ENCODE results near the gene STIP1. TPM values are rescaled to one million over a fixed set of nuclear protein-coding genes. Genes with fewer than 3 reads are reported as not detected.
A peak's percentile ranks its signal among the peaks of the same experiment; 100 is the strongest.

The STIP1 gene
- total RNA-seq, 1 donor from 2014 or later, result 91.3 TPM

DNA sequence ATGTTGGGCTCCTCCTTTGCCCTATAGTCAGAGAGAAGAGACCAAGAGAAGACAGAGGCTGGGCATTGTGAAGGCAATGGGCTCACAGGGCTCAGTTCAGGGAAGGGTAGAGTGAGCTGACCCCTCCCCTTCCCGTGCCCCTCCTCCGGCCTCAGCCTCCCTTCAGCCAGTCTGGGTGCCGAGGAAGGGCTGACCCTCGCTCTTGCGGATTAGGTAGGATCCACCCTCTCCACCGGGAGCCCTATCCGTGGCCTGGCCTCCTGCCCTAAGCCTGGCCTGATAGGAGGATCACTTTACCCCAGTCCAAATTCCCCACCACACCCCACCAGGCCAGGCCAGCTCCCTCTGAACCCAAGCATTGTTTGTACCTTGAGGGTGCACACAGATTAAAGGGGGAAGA is 62.6 kb downstream of the STIP1 start:
- H3K27ac ChIP-seq, result no peak overlapping the region
- H3K9me3 ChIP-seq, result no peaks in the 10 kb centered on the region
- intact Hi-C loops (cut with DNase I), result no loop called here
- H3K4me1 ChIP-seq, result peaks cover 50% of the 10 kb centered on the region
- no peak for DNase-seq (ENCODE audit: extremely low spot score in 2 of 2)
- H3K4me3 ChIP-seq, result no peak overlapping the region
- H3K36me3 ChIP-seq, result peaks cover 0 to 8% of the 10 kb centered on the region in 2 donors
- H3K27me3 ChIP-seq, result no peaks in the 10 kb centered on the region
- TF ChIP-seq POLR2AphosphoS5 (IDR thresholded peaks at IDR 0.05; ENCODE audit: insufficient read depth in 1 of 2, low read depth in 1 of 2) (no peak), POLR2A (IDR thresholded peaks at IDR 0.05) (no peak)
- TF ChIP-seq, protein P1, sequence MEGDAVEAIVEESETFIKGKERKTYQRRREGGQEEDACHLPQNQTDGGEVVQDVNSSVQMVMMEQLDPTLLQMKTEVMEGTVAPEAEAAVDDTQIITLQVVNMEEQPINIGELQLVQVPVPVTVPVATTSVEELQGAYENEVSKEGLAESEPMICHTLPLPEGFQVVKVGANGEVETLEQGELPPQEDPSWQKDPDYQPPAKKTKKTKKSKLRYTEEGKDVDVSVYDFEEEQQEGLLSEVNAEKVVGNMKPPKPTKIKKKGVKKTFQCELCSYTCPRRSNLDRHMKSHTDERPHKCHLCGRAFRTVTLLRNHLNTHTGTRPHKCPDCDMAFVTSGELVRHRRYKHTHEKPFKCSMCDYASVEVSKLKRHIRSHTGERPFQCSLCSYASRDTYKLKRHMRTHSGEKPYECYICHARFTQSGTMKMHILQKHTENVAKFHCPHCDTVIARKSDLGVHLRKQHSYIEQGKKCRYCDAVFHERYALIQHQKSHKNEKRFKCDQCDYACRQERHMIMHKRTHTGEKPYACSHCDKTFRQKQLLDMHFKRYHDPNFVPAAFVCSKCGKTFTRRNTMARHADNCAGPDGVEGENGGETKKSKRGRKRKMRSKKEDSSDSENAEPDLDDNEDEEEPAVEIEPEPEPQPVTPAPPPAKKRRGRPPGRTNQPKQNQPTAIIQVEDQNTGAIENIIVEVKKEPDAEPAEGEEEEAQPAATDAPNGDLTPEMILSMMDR (IDR thresholded peaks at IDR 0.05), result no peak

GRCh38 chr11:64249038-64249437 is 63.1 kb downstream of the STIP1 start:
- H3K4me3 ChIP-seq, result no peak overlapping the region
- no peak overlapping the region for H3K27ac ChIP-seq
- intact Hi-C loops (cut with DNase I), result no loop called here
- no peaks in the 10 kb centered on the region for H3K9me3 ChIP-seq
- peaks cover 51% of the 10 kb centered on the region for H3K4me1 ChIP-seq
- TF ChIP-seq POLR2A (IDR thresholded peaks at IDR 0.05), result no peak
- TF ChIP-seq, protein P1 (IDR thresholded peaks at IDR 0.05), result no peak
- TF ChIP-seq POLR2AphosphoS5 (IDR thresholded peaks at IDR 0.05; ENCODE audit: insufficient read depth in 1 of 2, low read depth in 1 of 2), result no peak
- no peaks in the 10 kb centered on the region for H3K27me3 ChIP-seq
- DNase-seq (ENCODE audit: extremely low spot score in 2 of 2), result no peak
- peaks cover 0 to 3% of the 10 kb centered on the region in 2 donors for H3K36me3 ChIP-seq

GRCh38 chr11:64249563-64250414 is 63.8 kb downstream of the STIP1 start:
- no peak for DNase-seq (ENCODE audit: extremely low spot score in 2 of 2)
- TF ChIP-seq POLR2AphosphoS5 (IDR thresholded peaks at IDR 0.05; ENCODE audit: insufficient read depth in 1 of 2, low read depth in 1 of 2), result no peak
- no peak for TF ChIP-seq POLR2A (IDR thresholded peaks at IDR 0.05)
- TF ChIP-seq, protein P1 (IDR thresholded peaks at IDR 0.05), result no peak
- peaks cover 47% of the 10 kb centered on the region for H3K4me1 ChIP-seq
- intact Hi-C loops (cut with DNase I), result no loop called here
- H3K27me3 ChIP-seq, result no peaks in the 10 kb centered on the region
- H3K4me3 ChIP-seq, result no peak overlapping the region
- peaks cover 0 to 5% of the 10 kb centered on the region in 2 donors for H3K36me3 ChIP-seq
- H3K27ac ChIP-seq, result no peak overlapping the region
- no peaks in the 10 kb centered on the region for H3K9me3 ChIP-seq

GRCh38 chr11:64250415-64251015 is 64.5 kb downstream of the STIP1 start:
- peak overlapping the region; percentile 85 to 88 for H3K4me3 ChIP-seq
- intact Hi-C loops (cut with DNase I), result no loop called here
- H3K4me1 ChIP-seq, result peaks cover 40% of the 10 kb centered on the region
- peaks cover 0 to 13% of the 10 kb centered on the region in 2 donors for H3K36me3 ChIP-seq
- no peaks in the 10 kb centered on the region for H3K9me3 ChIP-seq
- TF ChIP-seq, protein P1 (IDR thresholded peaks at IDR 0.05), result no peak
- TF ChIP-seq POLR2A (IDR thresholded peaks at IDR 0.05) (no peak), POLR2AphosphoS5 (IDR thresholded peaks at IDR 0.05; ENCODE audit: insufficient read depth in 1 of 2, low read depth in 1 of 2) (no peak)
- H3K27ac ChIP-seq, result peak overlapping the region; percentile 73
- H3K27me3 ChIP-seq, result no peaks in the 10 kb centered on the region
- DNase-seq (ENCODE audit: extremely low spot score in 2 of 2), result no peak
